ENCODE results near the gene ZNF622.

DNA sequence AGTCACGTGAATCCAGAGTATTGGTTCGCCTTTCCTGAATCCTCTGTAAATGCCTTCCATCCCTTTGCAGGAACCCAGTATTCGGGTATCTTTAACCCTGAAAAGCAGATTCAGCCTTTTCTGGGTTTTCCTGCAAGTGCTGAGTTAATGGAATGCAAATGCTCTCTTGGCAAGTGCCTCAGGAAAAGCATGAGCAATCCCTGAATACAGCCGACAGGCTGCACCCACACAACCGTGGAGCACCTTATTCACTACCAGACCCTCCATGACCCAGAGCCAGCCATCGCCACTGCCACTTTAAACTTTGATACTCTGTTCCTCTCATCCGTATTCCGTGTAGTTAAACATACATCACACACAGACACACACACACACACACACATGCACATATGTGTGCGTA lies 54.4 kb downstream of the ZNF622 start:
- TF ChIP-seq POLR2A (IDR thresholded peaks at IDR 0.05; ENCODE audit: low read depth, low read length) (no peak), SPI1 (IDR thresholded peaks at IDR 0.05; ENCODE audit: low read depth, low read length) (no peak), TAF1 (IDR thresholded peaks at IDR 0.05; ENCODE audit: low read depth, low read length) (no peak), POLR2AphosphoS5 (IDR thresholded peaks at IDR 0.05; ENCODE audit: low read depth, low read length) (no peak)

All from GM12891 (cell line).